Right lobe of liver (tissue), 6 donors: ENCODE data around the gene PLA2G3. TPM values are rescaled to one million over a fixed set of nuclear protein-coding genes. Genes with fewer than 3 reads are reported as not detected.

Source experiments
- ATAC-seq, 4 donors: fragments of 200-7000 bp; cut with Tn5 transposase; one replicate each; pipeline ENCODE4 v1.9.1; 2020; ENCODE audit warnings: mild to moderate bottlenecking in 4 of 4, moderate library complexity in 4 of 4
- DNase-seq, 3 donors: peaks; one replicate each; pipeline ENCODE4 v3.0.0-alpha.2; 2020
- H3K27ac ChIP-seq, 3 donors: fragments of 200-600 bp; one replicate each; pipeline ENCODE4 v1.8.0; 2022
- H3K27me3 ChIP-seq, 2 donors: fragments of 200-600 bp; one replicate each; pipeline ENCODE4 v1.8.0; 2022
- H3K36me3 ChIP-seq, 4 donors: fragments of 200-600 bp; sonication (generic) in 1 of 4; one replicate each; pipeline versions ENCODE4 v1.5.1 to v1.8.0; 2017 to 2022; ENCODE audit warnings: control low read depth in 1 of 4
- H3K4me1 ChIP-seq, 4 donors: fragments of 200-600 bp; sonication (generic) in 1 of 4; one replicate each; pipeline versions ENCODE4 v1.5.1 to v1.8.0; 2017 to 2022; ENCODE audit warnings: control low read depth in 1 of 4
- H3K4me3 ChIP-seq, 3 donors: fragments of 200-600 bp; one replicate each; pipeline ENCODE4 v1.8.0; 2022
- H3K9me3 ChIP-seq, 4 donors: fragments of 200-600 bp; sonication (generic) in 1 of 4; one replicate each; pipeline versions ENCODE4 v1.5.1 to v1.8.0; 2017 to 2022; ENCODE audit warnings: control low read depth in 1 of 4
- CTCF ChIP-seq, 4 donors: fragments of 200-600 bp in 3 of 4; fragments of 450-650 bp in 1 of 4; IDR thresholded peaks; one replicate each; pipeline versions ENCODE4 v1.5.1 to v1.8.0; 2016 to 2022; ENCODE audit warnings: antibody characterized with exemption in 4 of 4, mild to moderate bottlenecking in 2 of 4
- POLR2A ChIP-seq: fragments of 450-650 bp; IDR thresholded peaks from one replicate; pipeline ENCODE4 v1.6.1; 2017; ENCODE audit warnings: antibody characterized with exemption, mild to moderate bottlenecking
- WGBS: methylation state at CpG from one replicate; pipeline ENCODE4 v1.1.6; 2018; ENCODE audit warnings: low coverage, low lambda C conversion rate; ENCODE audit not compliant: insufficient coverage; ENCODE audit errors: missing lambda C conversion rate; 5-methylcytosine and 5-hydroxymethylcytosine counted together
- intact Hi-C, 2 donors: fragments of 100-400 bp; cut with DNase I; formaldehyde crosslinking; loops; one replicate each; pipeline versions ENCODE4 v1.11.2 to v1.14.1; 2022
- total RNA-seq, 6 experiments: library from RNA; depleted of rRNA in 2 of 6; stranded (reverse); fragments of >200 nt in 2 of 6; fragmentation: NEBNext Ultra II Directional in 3 of 6; extraction: Animal tissue kit (Norgen Biotek cat#: 25700) in 3 of 6; gene quantifications; one replicate each; pipeline versions ENCODE4 v1.1.0 to v1.2.4, GENCODE V29; 2016 to 2023
- donor health status: DM: no; HTN: yes; CAD: no.
- donor health status: DM: no; HTN: no; CAD: no.
- donor health status: DM: no; HTN: no; CAD: no.
- donor health status: DM: no; HTN: yes; CAD: no.
- donor health status: DM: no; HTN: yes; CAD: no.

The PLA2G3 gene
- total RNA-seq, 6 experiments from 2014 or later, result not detected

- H3K36me3 ChIP-seq, result no peaks in the 10 kb centered on the region
- no peak for TF ChIP-seq CTCF (IDR thresholded peaks at IDR 0.05)
- no peak for TF ChIP-seq POLR2A
- DNase-seq (no peak), ATAC-seq (no peak)
- H3K27ac ChIP-seq, result no peak overlapping the region
- no peaks in the 10 kb centered on the region for H3K9me3 ChIP-seq
- peaks cover 0 to 4% (median 0%) of the 10 kb centered on the region in 4 donors for H3K4me1 ChIP-seq
- H3K27me3 ChIP-seq, result no peaks in the 10 kb centered on the region
- H3K4me3 ChIP-seq, result no peak overlapping the region
- intact Hi-C loops, result no loop called here
- WGBS, result 18% methylated on average over 2 of the region's 12 CpGs
Observed at GRCh38 chr22:31125521-31126117, 14.7 kb downstream of the PLA2G3 start.

- no peak for TF ChIP-seq POLR2A
- no peak for TF ChIP-seq CTCF (IDR thresholded peaks at IDR 0.05)
- intact Hi-C loops, result no loop called here
- ATAC-seq (no peak), DNase-seq (no peak)
- peaks cover 0 to 4% (median 0%) of the 10 kb centered on the region in 4 donors for H3K4me1 ChIP-seq
- H3K27ac ChIP-seq, result no peak overlapping the region
- 52% methylated on average over 4 of the region's 14 CpGs for WGBS
- no peaks in the 10 kb centered on the region for H3K9me3 ChIP-seq
- no peak overlapping the region for H3K4me3 ChIP-seq
- no peaks in the 10 kb centered on the region for H3K27me3 ChIP-seq
- H3K36me3 ChIP-seq, result no peaks in the 10 kb centered on the region
Observed at GRCh38 chr22:31124811-31125465, 15.4 kb downstream of the PLA2G3 start.

- H3K27ac ChIP-seq, result no peak overlapping the region
- ATAC-seq (no peak), DNase-seq (no peak)
- H3K27me3 ChIP-seq, result no peaks in the 10 kb centered on the region
- no peaks in the 10 kb centered on the region for H3K36me3 ChIP-seq
- intact Hi-C loops, result no loop called here
- no peak for TF ChIP-seq POLR2A
- no peak for TF ChIP-seq CTCF (IDR thresholded peaks at IDR 0.05)
- WGBS, result 67% methylated on average over 3 of the region's 3 CpGs
- no peak overlapping the region for H3K4me3 ChIP-seq
- no peaks in the 10 kb centered on the region for H3K9me3 ChIP-seq
- H3K4me1 ChIP-seq, result peaks cover 0 to 4% (median 0%) of the 10 kb centered on the region in 4 donors
Observed at GRCh38 chr22:31124290-31124689, 16.0 kb downstream of the PLA2G3 start.

- 66% methylated on average over 3 of the region's 4 CpGs for WGBS
- no peaks in the 10 kb centered on the region for H3K27me3 ChIP-seq
- peaks cover 0 to 4% (median 0%) of the 10 kb centered on the region in 4 donors for H3K4me1 ChIP-seq
- TF ChIP-seq POLR2A, result no peak
- TF ChIP-seq CTCF (IDR thresholded peaks at IDR 0.05), result no peak
- H3K4me3 ChIP-seq, result no peak overlapping the region
- no peaks in the 10 kb centered on the region for H3K36me3 ChIP-seq
- no peak overlapping the region for H3K27ac ChIP-seq
- ATAC-seq (no peak), DNase-seq (no peak)
- H3K9me3 ChIP-seq, result no peaks in the 10 kb centered on the region
- intact Hi-C loops, result no loop called here
Observed at GRCh38 chr22:31123292-31123602, 17.1 kb downstream of the PLA2G3 start.
